SK-N-SH (cell line): ENCODE measurements around the gene CFAP20. TPM values are rescaled to one million over a fixed set of nuclear protein-coding genes. Genes with fewer than 3 reads are reported as not detected.

Experiments
- CTCF ChIA-PET: fragments of 300-600, 350-600 bp; formaldehyde crosslinking; extraction: SDS; loops from one replicate; lab custom pipeline; 2021; lab: Yijun Ruan, JAX
- POLR2A ChIA-PET: fragments of 350-600 bp; sonication (Branson Sonifier 250); formaldehyde crosslinking; extraction: SDS; loops from one replicate; lab custom pipeline; 2020; ENCODE audit warnings: antibody characterized with exemption, inconsistent platforms; lab: Yijun Ruan, JAX
- DNase-seq: peaks from one replicate; pipeline ENCODE4 v3.0.0; 2012
- H2AFZ ChIP-seq: fragments of 200-600 bp; sonication (generic); 2 replicates; pipeline ENCODE4 v1.8.1; 2016; ENCODE audit warnings: antibody characterized with exemption, mild to moderate bottlenecking, low read depth
- H3F3A ChIP-seq: fragments of 200-600 bp; sonication (generic); replicated peaks from 2 replicates; pipeline ENCODE3; 2016; ENCODE audit warnings: antibody characterized with exemption, mild to moderate bottlenecking; ENCODE audit not compliant: insufficient read depth
- H3K27ac ChIP-seq, 2 experiments: fragments of 200-500 bp in 1 of 2; fragments of 200-600 bp in 1 of 2; sonication (Bioruptor generic) in 1 of 2; sonication (generic), shearing (Covaris generic) in 1 of 2; 2 replicates each; pipeline versions ENCODE4 v1.5.1 to v1.6.1; 2014 to 2016; ENCODE audit warnings: low read depth in 2 of 2, inconsistent platforms in 1 of 2, low read length in 1 of 2, mild to moderate bottlenecking in 1 of 2, mixed read lengths in 1 of 2
- H3K27me3 ChIP-seq: fragments of 200-600 bp; sonication (generic), shearing (Covaris generic); 2 replicates; pipeline ENCODE4 v1.6.1; 2016; ENCODE audit warnings: mixed run types; ENCODE audit not compliant: insufficient read depth
- H3K36me3 ChIP-seq, 2 experiments: fragments of 200-500 bp in 1 of 2; fragments of 200-600 bp in 1 of 2; sonication (Bioruptor generic) in 1 of 2; sonication (generic) in 1 of 2; replicated peaks in 1 of 2; 2 replicates each; pipeline versions ENCODE3 to v1.5.1; 2014 to 2016; ENCODE audit warnings: low read length in 1 of 2, mild to moderate bottlenecking in 1 of 2; ENCODE audit not compliant: insufficient read depth in 2 of 2, control insufficient read depth in 1 of 2
- H3K4me1 ChIP-seq, 2 experiments: fragments of 200-500 bp in 1 of 2; fragments of 200-600 bp in 1 of 2; sonication (Bioruptor generic) in 1 of 2; sonication (generic), shearing (Covaris generic) in 1 of 2; 2 replicates each; pipeline versions ENCODE4 v1.5.1 to v1.6.1; 2014 to 2016; ENCODE audit warnings: low read depth in 1 of 2, low read length in 1 of 2, mixed run types in 1 of 2; ENCODE audit not compliant: insufficient read depth in 2 of 2, control insufficient read depth in 1 of 2
- H3K4me2 ChIP-seq: fragments of 200-600 bp; sonication (generic), shearing (Covaris generic); 2 replicates; pipeline ENCODE4 v1.6.1; 2017; ENCODE audit warnings: mixed run types
- H3K4me3 ChIP-seq, 2 experiments: fragments of 200-500 bp in 1 of 2; fragments of 200-600 bp in 1 of 2; sonication (Bioruptor generic) in 1 of 2; sonication (generic), shearing (Covaris generic) in 1 of 2; 2 replicates each; pipeline versions ENCODE4 v1.5.1 to v1.8.1; 2014 to 2016; ENCODE audit warnings: low read depth in 2 of 2, inconsistent platforms in 1 of 2, low read length in 1 of 2, mild to moderate bottlenecking in 1 of 2, mixed read lengths in 1 of 2, moderate library complexity in 1 of 2
- H3K79me2 ChIP-seq: fragments of 200-600 bp; sonication (generic); 2 replicates; pipeline ENCODE4 v1.8.1; 2017; ENCODE audit warnings: mild to moderate bottlenecking; ENCODE audit not compliant: insufficient read depth
- H3K9ac ChIP-seq: fragments of 200-600 bp; sonication (generic); 2 replicates; pipeline ENCODE4 v1.6.1; 2017; ENCODE audit warnings: mixed run types
- H3K9me2 ChIP-seq: fragments of 200-600 bp; sonication (generic); 2 replicates; pipeline ENCODE4 v1.6.1; 2017; ENCODE audit warnings: mixed run types
- H3K9me3 ChIP-seq: fragments of 200-600 bp; sonication (generic); 2 replicates; pipeline ENCODE4 v1.6.1; 2017; ENCODE audit warnings: mixed run types, mild to moderate bottlenecking, moderate library complexity
- H4K20me1 ChIP-seq: fragments of 200-600 bp; sonication (generic); 2 replicates; pipeline ENCODE4 v1.6.1; 2017; ENCODE audit warnings: mild to moderate bottlenecking, mixed run types; ENCODE audit not compliant: insufficient read depth
- CHD2 ChIP-seq: fragments of 150-350 bp; IDR thresholded peaks from 2 replicates; pipeline ENCODE4 v1.6.1; 2018; ENCODE audit warnings: low read length; ENCODE audit not compliant: partially characterized antibody
- CTCF ChIP-seq: fragments of 200-600 bp; sonication (generic); IDR thresholded peaks from 2 replicates; pipeline ENCODE4 v1.6.1; 2017; ENCODE audit warnings: antibody characterized with exemption, mild to moderate bottlenecking, moderate library complexity
- GATA2 ChIP-seq: sonication (generic); formaldehyde crosslinking; IDR thresholded peaks from 2 replicates; pipeline ENCODE4 v1.5.0; 2020; ENCODE audit warnings: mild to moderate bottlenecking, missing genetic modification reagents
- JUND ChIP-seq: IDR thresholded peaks from 2 replicates; pipeline ENCODE4 v1.4.0; 2012
- MEF2A ChIP-seq: IDR thresholded peaks from 2 replicates; pipeline ENCODE4 v1.4.0; 2012; ENCODE audit warnings: low read depth, borderline replicate concordance
- MXI1 ChIP-seq: IDR thresholded peaks from 2 replicates; pipeline ENCODE4 v1.6.1; 2012; ENCODE audit warnings: mild to moderate bottlenecking, low read depth, low read length, improper control_type of control experiment
- NFIC ChIP-seq: IDR thresholded peaks from 2 replicates; pipeline ENCODE4 v1.4.0; 2012; ENCODE audit warnings: borderline replicate concordance
- NRF1 ChIP-seq: IDR thresholded peaks from 2 replicates; pipeline ENCODE4 v1.6.1; 2012; ENCODE audit warnings: low read depth, mild to moderate bottlenecking, low read length
- PBX3 ChIP-seq: IDR thresholded peaks from 2 replicates; pipeline ENCODE4; 2012
- RAD21 ChIP-seq: IDR thresholded peaks from 2 replicates; pipeline ENCODE4 v1.6.1; 2012; ENCODE audit warnings: mild to moderate bottlenecking, low read length
- RCOR1 ChIP-seq: fragments of 150-350 bp; IDR thresholded peaks from 2 replicates; pipeline ENCODE4 v1.6.1; 2017; ENCODE audit warnings: antibody characterized with exemption, low read length
- REST ChIP-seq: IDR thresholded peaks from 2 replicates; pipeline ENCODE4 v1.6.1; 2012; ENCODE audit warnings: mild to moderate bottlenecking, low read depth, low read length, moderate library complexity
- RFX5 ChIP-seq: IDR thresholded peaks from 2 replicates; pipeline ENCODE4 v1.6.1; 2012; ENCODE audit warnings: mild to moderate bottlenecking, improper control_type of control experiment, low read length
- RXRA ChIP-seq: IDR thresholded peaks from 2 replicates; pipeline ENCODE4 v1.4.0; 2012; ENCODE audit warnings: low read depth, mild to moderate bottlenecking, borderline replicate concordance
- SMC3 ChIP-seq: IDR thresholded peaks from 2 replicates; pipeline ENCODE4 v1.6.1; 2012; ENCODE audit warnings: low read depth, low read length, improper control_type of control experiment
- TAF1 ChIP-seq: IDR thresholded peaks from 2 replicates; pipeline ENCODE4 v1.6.1; 2012; ENCODE audit warnings: low read depth, mild to moderate bottlenecking, low read length, moderate library complexity, borderline replicate concordance
- TCF12 ChIP-seq: IDR thresholded peaks from 2 replicates; pipeline ENCODE4 v1.4.0; 2012
- USF1 ChIP-seq: IDR thresholded peaks from 2 replicates; pipeline ENCODE4 v1.4.0; 2012; ENCODE audit warnings: low read depth, borderline replicate concordance
- USF2 ChIP-seq: fragments of 150-350 bp; IDR thresholded peaks from 2 replicates; pipeline ENCODE4 v1.6.1; 2017; ENCODE audit warnings: antibody characterized with exemption, low read length, low read depth, borderline replicate concordance
- YY1 ChIP-seq: IDR thresholded peaks from 2 replicates; pipeline ENCODE4 v1.4.0; 2012; ENCODE audit warnings: low read depth, mild to moderate bottlenecking
- ZBTB33 ChIP-seq: IDR thresholded peaks from 2 replicates; pipeline ENCODE4 v1.4.0; 2012; ENCODE audit warnings: low read depth, borderline replicate concordance
- WGBS: methylation state at CpG from one replicate; pipeline ENCODE4 v1.1.6; 2017; ENCODE audit warnings: low lambda C conversion rate; 5-methylcytosine and 5-hydroxymethylcytosine counted together
- polyA plus RNA-seq, 3 experiments: library from polyadenylated mRNA; depleted of rRNA; stranded (reverse); fragments of >200 nt; gene quantifications; 2 replicates each; pipeline ENCODE4 v1.2.3, GENCODE V29; 2012

Gene CFAP20
- polyA plus RNA-seq, 1 of the 3 experiments (the other 2 are of a cell fraction), result 61.6 TPM

- H3K4me1 ChIP-seq, result peaks cover 15 to 64% of the 10 kb centered on the region in 2 experiments; a peak in 3 of 4 replicates
- WGBS, result 70% methylated on average over 21 of the region's 23 CpGs
- peak overlapping the region in 1 of 2 experiments; percentile 18; a peak in 1 of 4 replicates for H3K4me3 ChIP-seq
- no peak overlapping the region for H2AFZ ChIP-seq
- H3K9ac ChIP-seq, result no peak overlapping the region
- no peak overlapping the region for H3K4me2 ChIP-seq
- DNase-seq, result peak; percentile 68
- no peaks in the 10 kb centered on the region for H3K27me3 ChIP-seq
- no peaks in the 10 kb centered on the region for H3F3A ChIP-seq
- peaks cover 33% of the 10 kb centered on the region for H3K79me2 ChIP-seq
- peaks cover 30 to 38% of the 10 kb centered on the region in 2 experiments for H3K36me3 ChIP-seq
- peaks cover 34% of the 10 kb centered on the region for H4K20me1 ChIP-seq
- H3K9me2 ChIP-seq, result no peaks in the 10 kb centered on the region
- H3K9me3 ChIP-seq, result no peaks in the 10 kb centered on the region
- POLR2A ChIA-PET, result interaction anchor here (0.6 to 1.9 kb wide), 2 partner anchors 14 to 82 kb away, joined by 3 to 6 read pairs; partner anchors contain the start of gene CFAP20
- H3K27ac ChIP-seq, result peak overlapping the region in 1 of 2 experiments; percentile 97; a peak in 3 of 4 replicates
- CTCF ChIA-PET, result interaction anchor here (0.6 to 4.6 kb wide), 11 partner anchors 11 to 96 kb away, joined by 3 to 23 read pairs (median 4); partner anchors contain the start of gene MMP15
- TF ChIP-seq USF2, result no peak
- no peak for TF ChIP-seq YY1
- TF ChIP-seq JUND, result no peak
- no peak for TF ChIP-seq MEF2A
- TF ChIP-seq RAD21, result no peak
- TF ChIP-seq TCF12, result 0 out of 2 replicates have a peak, but pooled peaks have one; percentile 16
- no peak for TF ChIP-seq CTCF
- TF ChIP-seq MXI1, result peak; percentile 93
- TF ChIP-seq PBX3, result no peak
- TF ChIP-seq ZBTB33, result no peak
- no peak for TF ChIP-seq RFX5
- no peak for TF ChIP-seq NFIC
- TF ChIP-seq RXRA, result no peak
- TF ChIP-seq USF1, result no peak
- no peak for TF ChIP-seq RCOR1
- no peak for TF ChIP-seq SMC3
- TF ChIP-seq REST, result no peak
- TF ChIP-seq NRF1, result no peak
- peak; percentile 66 for TF ChIP-seq GATA2 (CRISPR knock-in tag)
- peak; percentile 57 for TF ChIP-seq CHD2
- no peak for TF ChIP-seq TAF1
Measured at GRCh38 chr16:58114827-58115825, 14.1 kb downstream of the CFAP20 start.
